GM12865 (cell line): ENCODE results near the gene COG4.
"Not testable (repeated sequence)": the region's sequence is repeated elsewhere in the genome, so short reads cannot be mapped to it uniquely, and the experiment has no call there.

ENCODE experiments used
- DNase-seq: peaks from one replicate; pipeline ENCODE4 v3.0.0; 2010; ENCODE audit warnings: low read depth
- H3K4me3 ChIP-seq: 2 replicates; pipeline ENCODE4 v1.5.1; 2011; ENCODE audit warnings: mild to moderate bottlenecking, low read depth, low read length, control low read depth
- CTCF ChIP-seq: IDR thresholded peaks from 2 replicates; pipeline ENCODE4 v1.5.1; 2011; ENCODE audit warnings: low read length, control low read depth, low read depth, inconsistent platforms; ENCODE audit not compliant: insufficient read depth; ENCODE audit errors: missing control alignments

COG4 gene

GRCh38 chr16:70455910-70456309 lies 67.4 kb downstream of the COG4 start:
- no peak overlapping the region for H3K4me3 ChIP-seq
- TF ChIP-seq CTCF: no peak

DNA sequence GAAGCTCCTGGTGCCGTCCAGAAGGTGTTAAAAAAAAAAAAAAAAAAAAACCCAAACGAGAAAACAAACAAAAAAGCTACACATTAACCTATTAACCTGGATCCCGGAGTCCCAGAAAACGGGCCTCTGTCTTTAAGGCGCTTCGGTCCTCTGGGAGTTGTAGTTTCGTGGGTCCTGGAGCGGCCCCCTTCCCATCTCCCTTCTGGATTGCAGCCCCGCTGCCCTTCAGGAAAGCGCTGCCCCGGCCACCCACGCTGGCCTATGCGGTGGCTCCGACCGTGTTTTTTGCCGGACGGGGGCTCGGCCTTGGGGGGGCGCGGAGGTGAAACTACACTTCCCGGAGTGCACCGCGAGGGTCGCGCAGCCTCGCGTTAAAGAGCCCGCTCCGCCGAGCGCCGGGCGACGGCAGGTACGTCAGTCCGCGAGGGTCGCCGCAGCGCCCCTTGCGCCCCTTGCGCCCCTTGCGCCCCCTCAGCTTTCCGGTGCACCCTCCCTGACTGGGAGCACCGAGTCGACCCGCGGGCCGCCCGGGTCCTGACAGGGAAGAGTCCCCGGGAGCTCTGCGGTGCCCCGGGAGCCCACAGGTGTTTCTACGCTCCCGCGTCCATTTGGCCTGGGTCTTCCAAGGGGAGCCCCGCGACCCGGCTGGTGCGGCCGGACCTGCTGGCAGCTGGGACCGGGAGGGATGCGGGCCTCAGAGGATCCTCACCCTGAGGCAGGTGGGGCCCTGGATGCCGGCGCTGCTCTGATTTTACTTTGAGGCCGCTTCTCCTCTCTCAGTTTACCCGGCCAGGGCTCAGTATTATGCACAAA lies 68.9 kb downstream of the COG4 start, which contains the start of gene FCSK:
TSS of gene FCSK (plus strand) at position 374 of the 813 bp plus-strand sequence. CDS start 8,596 bp downstream, outside the sequence.
- peak within 1 kb of the TSS; percentile 86 for H3K4me3 ChIP-seq
- DNase-seq: peak; percentile 80
- no peak for TF ChIP-seq CTCF

More at GRCh38 chr16:70455910-70456309, 67.4 kb downstream of the COG4 start:
- DNase-seq: no peak

DNA sequence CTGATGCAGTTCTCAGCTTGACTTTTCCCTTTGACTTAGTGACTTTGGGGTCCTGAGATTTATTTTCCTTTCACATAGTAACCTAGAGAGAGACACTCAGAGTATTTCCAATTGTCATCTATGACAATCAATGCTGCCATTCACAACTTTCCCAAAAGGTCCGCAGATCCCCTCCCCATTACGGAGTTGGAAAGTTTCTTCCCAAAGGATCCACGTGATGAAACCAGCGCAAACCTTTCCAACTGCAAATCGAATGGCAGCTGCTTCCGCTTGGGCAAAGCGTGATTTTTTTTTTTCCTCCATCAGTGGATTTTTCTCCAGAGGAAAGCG lies 69.5 kb downstream of the COG4 start:
- DNase-seq: no peak
- peak overlapping the region; percentile 86 for H3K4me3 ChIP-seq
- TF ChIP-seq CTCF: no peak

- DNase-seq: no peak
- H3K4me3 ChIP-seq: peak overlapping the region; percentile 86
- no peak for TF ChIP-seq CTCF
These were observed 70.0 kb downstream of the COG4 start for GRCh38 chr16:70453117-70453891.

GRCh38 chr16:70451004-70451340 lies 72.4 kb downstream of the COG4 start:
- not testable (repeated sequence) for DNase-seq, H3K4me3 ChIP-seq

DNA sequence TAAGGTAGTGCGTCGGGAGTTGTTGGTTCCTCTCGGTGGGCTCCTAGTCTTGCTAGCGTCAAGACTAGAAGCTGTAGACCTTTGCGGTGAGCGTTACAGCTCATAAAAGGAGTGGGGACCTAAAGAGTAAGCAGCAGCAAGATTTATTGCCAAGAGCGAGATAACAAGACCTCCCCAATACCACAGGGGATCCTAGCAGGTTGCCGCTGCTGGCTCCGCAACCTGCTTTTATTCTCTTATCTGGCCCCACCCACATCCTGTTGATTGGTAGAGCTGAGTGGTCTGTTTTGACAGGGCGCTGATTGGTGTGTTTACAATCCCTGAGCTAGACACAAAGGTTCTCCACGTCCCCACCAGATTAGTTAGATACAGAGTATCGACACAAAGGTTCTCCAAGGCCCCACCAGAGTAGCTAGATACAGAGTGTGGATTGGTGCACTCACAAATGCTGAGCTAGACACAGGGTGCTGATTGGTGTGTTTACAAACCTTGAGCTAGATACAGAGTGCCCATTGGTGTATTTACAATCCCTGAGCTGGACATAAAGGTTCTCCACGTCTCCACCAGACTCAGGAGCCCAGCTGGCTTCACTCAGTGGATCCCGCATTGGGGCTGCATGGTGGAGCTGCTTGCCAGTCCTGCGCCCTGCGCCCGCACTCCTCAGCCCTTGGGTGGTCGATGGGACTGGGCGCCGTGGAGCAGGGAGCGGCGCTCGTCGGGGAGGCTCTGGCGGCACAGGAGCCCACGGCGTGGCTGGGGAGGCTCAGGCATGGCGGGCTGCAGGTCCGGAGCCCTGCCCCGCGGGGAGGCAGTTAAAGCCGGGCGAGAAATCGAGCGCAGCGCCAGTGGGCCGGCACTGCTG lies 73.0 kb downstream of the COG4 start:
- not testable (repeated sequence) for DNase-seq

DNA sequence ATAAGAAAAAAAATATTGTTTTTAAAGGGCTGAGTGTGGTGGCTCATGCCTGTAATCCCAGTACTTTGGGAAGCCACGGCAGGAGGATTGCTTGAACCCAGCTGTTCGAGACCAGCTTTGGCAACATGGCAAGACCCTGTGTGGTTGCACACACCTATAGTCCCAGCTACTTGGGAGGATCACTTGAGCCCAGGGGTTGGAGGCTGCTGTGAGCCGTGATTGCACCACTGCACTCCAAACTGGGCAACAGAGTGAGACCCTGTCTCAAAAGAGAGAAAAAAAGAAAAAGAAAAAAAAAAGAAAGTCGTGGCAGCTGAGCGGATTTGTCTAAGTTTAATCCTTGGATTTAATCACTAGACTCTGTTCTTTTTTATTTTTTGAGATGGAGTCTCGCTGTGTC lies 75.3 kb downstream of the COG4 start:
- no peak for DNase-seq
- no peak for TF ChIP-seq CTCF
- H3K4me3 ChIP-seq: no peak overlapping the region

More for the DNA sequence above, 73.0 kb downstream of the COG4 start:
- not testable (repeated sequence) for H3K4me3 ChIP-seq
